GM12878 (cell line): ENCODE data around the gene SERPINB8. TPM values are rescaled to one million over a fixed set of nuclear protein-coding genes. Genes with fewer than 3 reads are reported as not detected.

Source experiments
- ASH2L ChIP-seq: fragments of 300-600, 200-600 bp; sonication (generic); IDR thresholded peaks from 2 replicates; pipeline ENCODE4 v1.6.1; 2017; ENCODE audit warnings: low read depth, mild to moderate bottlenecking, borderline replicate concordance
- BACH1 ChIP-seq: fragments of 450-650 bp; IDR thresholded peaks from 2 replicates; pipeline ENCODE4 v1.6.1; 2017; ENCODE audit warnings: mild to moderate bottlenecking, borderline replicate concordance
- CHD1 ChIP-seq: IDR thresholded peaks from 2 replicates; pipeline ENCODE4 v1.6.1; 2012; ENCODE audit warnings: low read depth, low read length, improper control_type of control experiment
- CHD4 ChIP-seq: fragments of 200-600 bp; sonication (generic); IDR thresholded peaks from 2 replicates; pipeline ENCODE4 v1.6.1; 2016; ENCODE audit warnings: mild to moderate bottlenecking
- HDGF ChIP-seq: fragments of 450-650 bp; IDR thresholded peaks from 2 replicates; pipeline ENCODE4 v1.6.1; 2016; ENCODE audit warnings: antibody characterized with exemption
- KAT2A ChIP-seq: conservative IDR thresholded peaks from 2 replicates; pipeline ENCODE4 v1.6.1; 2011; ENCODE audit warnings: low read depth, low read length; ENCODE audit not compliant: control insufficient read depth
- KLF5 ChIP-seq: fragments of 450-650 bp; IDR thresholded peaks from 2 replicates; pipeline ENCODE4 v1.6.1; 2014; ENCODE audit warnings: mild to moderate bottlenecking; ENCODE audit not compliant: partially characterized antibody
- NBN ChIP-seq: fragments of 450-650 bp; IDR thresholded peaks from 2 replicates; pipeline ENCODE4 v1.6.1; 2016
- NFYB ChIP-seq: IDR thresholded peaks from 2 replicates; pipeline ENCODE4 v1.6.1; 2011; ENCODE audit warnings: low read depth, mild to moderate bottlenecking, low read length, improper control_type of control experiment, moderate library complexity; ENCODE audit not compliant: insufficient read depth
- NR2C2 ChIP-seq: IDR thresholded peaks from 2 replicates; pipeline ENCODE4 v1.6.1; 2011; ENCODE audit warnings: borderline replicate concordance, low read depth; ENCODE audit not compliant: control insufficient read depth, insufficient read length
- PBX3 ChIP-seq: IDR thresholded peaks from 2 replicates; pipeline ENCODE4 v1.6.1; 2011; ENCODE audit warnings: mild to moderate bottlenecking, low read depth, low read length, moderate library complexity; ENCODE audit not compliant: insufficient replicate concordance
- POLR2AphosphoS2 ChIP-seq: IDR thresholded peaks from 2 replicates; pipeline ENCODE4 v1.6.1; 2011; ENCODE audit warnings: low read depth, mild to moderate bottlenecking, low read length, improper control_type of control experiment, moderate library complexity
- RELA ChIP-seq: fragments of 450-650 bp; IDR thresholded peaks from 2 replicates; pipeline ENCODE4 v1.8.0; 2014; ENCODE audit warnings: borderline replicate concordance; ENCODE audit not compliant: partially characterized antibody
- SPI1 ChIP-seq: IDR thresholded peaks from 2 replicates; pipeline ENCODE4 v1.6.1; 2011; ENCODE audit warnings: low read depth, mild to moderate bottlenecking, low read length, moderate library complexity, borderline replicate concordance; ENCODE audit not compliant: insufficient read depth
- SREBF1 ChIP-seq: IDR thresholded peaks from 2 replicates; pipeline ENCODE4 v1.6.1; 2012; ENCODE audit warnings: mild to moderate bottlenecking, low read length
- ZNF592 ChIP-seq: fragments of 450-650 bp; IDR thresholded peaks from 2 replicates; pipeline ENCODE4 v1.6.1; 2017; ENCODE audit warnings: mild to moderate bottlenecking, moderate library complexity
- ZNF687 ChIP-seq: fragments of 450-650 bp; IDR thresholded peaks from 2 replicates; pipeline ENCODE4 v1.6.1; 2017; ENCODE audit warnings: mild to moderate bottlenecking, moderate library complexity
- ZZZ3 ChIP-seq: IDR thresholded peaks from 2 replicates; pipeline ENCODE4 v1.6.1; 2011; ENCODE audit warnings: low read depth; ENCODE audit not compliant: control insufficient read depth, insufficient read length
- polyA plus RNA-seq, 11 experiments: library from polyadenylated mRNA; depleted of rRNA in 4 of 11; unstranded in 6 of 11; stranded (reverse) in 5 of 11; fragments of >200 nt; fragmentation: Nextera tagmentation in 4 of 11; fragmentation: Illumina TruSeq in 1 of 11; extraction: Ambion mirVana in 4 of 11; extraction: Trizol in 1 of 11; gene quantifications; 1 replicate in 1 of 11; 2 replicates in 10 of 11; pipeline versions ENCODE4 v1.2.1 to v1.2.3, GENCODE V29; 2011 to 2016; ENCODE audit warnings: inconsistent platforms in 2 of 11, missing spikeins in 2 of 11, low read depth in 1 of 11
- total RNA-seq, 4 experiments: library from RNA; depleted of rRNA in 3 of 4; stranded (reverse); fragments of >200 nt in 3 of 4; fragmentation: Illumina TruSeq in 1 of 4; extraction: Trizol in 1 of 4; gene quantifications; 2 replicates each; pipeline versions ENCODE4 v1.2.1 to v1.2.3, GENCODE V29; 2013 to 2021

Gene SERPINB8
- total and polyA plus RNA-seq, 10 of the 15 experiments (the other 5 are each of a cell fraction or from before 2014, with no cell fraction given), result 8.1 to 31.5 (median 16.7) TPM

- TF ChIP-seq ASH2L, result no peak
- no peak for TF ChIP-seq HDGF
- TF ChIP-seq KLF5, result no peak
- peak; percentile 35; the same call in 1 of the 2 replicates for TF ChIP-seq BACH1
- TF ChIP-seq SREBF1, result no peak
- no peak for TF ChIP-seq ZZZ3
- peak; percentile 70; the same call in 1 of the 2 replicates for TF ChIP-seq NFYB
- peak; percentile 64 for TF ChIP-seq POLR2AphosphoS2
- TF ChIP-seq NBN, result 0 out of 2 replicates have a peak, but pooled peaks have one; percentile 19
- no peak for TF ChIP-seq ZNF592
- TF ChIP-seq KAT2A, result no peak
- no peak for TF ChIP-seq ZNF687
- peak; percentile 61 for TF ChIP-seq PBX3
- TF ChIP-seq CHD4, result no peak
- TF ChIP-seq RELA, result peak; percentile 40
- TF ChIP-seq SPI1, result no peak
- no peak for TF ChIP-seq CHD1
- TF ChIP-seq NR2C2, result no peak
These were observed at the start of gene SERPINB8 (continued) for GRCh38 chr18:63969942-63970808.
